Astrocyte (in vitro differentiated cells and primary cell): ENCODE measurements around the gene NAV2. TPM values are rescaled to one million over a fixed set of nuclear protein-coding genes. Genes with fewer than 3 reads are reported as not detected.
"Not testable (repeated sequence)": the region's sequence is repeated elsewhere in the genome, so short reads cannot be mapped to it uniquely, and the experiment has no call there.

Experiments used
- DNase-seq: peaks from one replicate; pipeline ENCODE4 v3.0.0-alpha.2; 2010; ENCODE audit warnings: low read depth
- FAIRE-seq: peaks from 2 replicates; lab custom pipeline; 2011; peaks lifted over from hg19 to GRCh38; lab: Jason Lieb, UNC
- H2AFZ ChIP-seq: 2 replicates; pipeline ENCODE4 v1.6.0; 2012; ENCODE audit warnings: low read depth, low read length, inconsistent platforms
- H3K27ac ChIP-seq: 2 replicates; pipeline ENCODE4 v1.5.1; 2011; ENCODE audit warnings: low read depth, low read length, inconsistent platforms
- H3K27me3 ChIP-seq: 2 replicates; pipeline ENCODE4 v1.6.0; 2011; ENCODE audit warnings: low read length, inconsistent platforms; ENCODE audit not compliant: insufficient read depth
- H3K36me3 ChIP-seq: 2 replicates; pipeline ENCODE4 v1.5.1; 2011; ENCODE audit warnings: low read length, inconsistent platforms; ENCODE audit not compliant: insufficient read depth
- H3K4me1 ChIP-seq: 2 replicates; pipeline ENCODE4 v1.5.1; 2011; ENCODE audit warnings: low read length, inconsistent platforms; ENCODE audit not compliant: insufficient read depth
- H3K4me2 ChIP-seq: 2 replicates; pipeline ENCODE4 v1.6.0; 2012; ENCODE audit warnings: low read length, inconsistent platforms
- H3K4me3 ChIP-seq: 2 replicates; pipeline ENCODE4 v1.5.1; 2011; ENCODE audit warnings: low read depth, mild to moderate bottlenecking, low read length, inconsistent platforms; ENCODE audit not compliant: insufficient read depth
- H3K79me2 ChIP-seq: 2 replicates; pipeline ENCODE4 v1.6.0; 2012; ENCODE audit warnings: mild to moderate bottlenecking, low read length, inconsistent platforms; ENCODE audit not compliant: insufficient read depth
- H3K9ac ChIP-seq: 2 replicates; pipeline ENCODE4 v1.6.0; 2012; ENCODE audit warnings: mild to moderate bottlenecking, low read length, inconsistent platforms
- H3K9me3 ChIP-seq: 2 replicates; pipeline ENCODE4 v1.5.1; 2012; ENCODE audit warnings: low read depth, mild to moderate bottlenecking, low read length, inconsistent platforms; ENCODE audit not compliant: insufficient read depth
- H4K20me1 ChIP-seq: 2 replicates; pipeline ENCODE4 v1.6.0; 2012; ENCODE audit warnings: low read length, inconsistent platforms; ENCODE audit not compliant: insufficient read depth
- H3K27ac Mint-ChIP-seq: one replicate; pipeline ENCODE4 v1.8.0; 2021; ENCODE audit warnings: mild to moderate bottlenecking, mixed read lengths; ENCODE audit not compliant: unreplicated experiment
- H3K27me3 Mint-ChIP-seq: one replicate; pipeline ENCODE4 v1.8.0; 2021; ENCODE audit warnings: low read depth, mixed read lengths; ENCODE audit not compliant: unreplicated experiment
- H3K36me3 Mint-ChIP-seq: one replicate; pipeline ENCODE4 v1.8.0; 2021; ENCODE audit warnings: low read depth, mixed read lengths; ENCODE audit not compliant: unreplicated experiment
- H3K4me1 Mint-ChIP-seq: one replicate; pipeline ENCODE4 v1.8.0; 2021; ENCODE audit warnings: low read depth, mixed read lengths; ENCODE audit not compliant: unreplicated experiment
- H3K4me3 Mint-ChIP-seq: one replicate; pipeline ENCODE4 v1.8.0; 2021; ENCODE audit warnings: mild to moderate bottlenecking, moderate library complexity, mixed read lengths; ENCODE audit not compliant: unreplicated experiment
- H3K9me3 Mint-ChIP-seq: one replicate; pipeline ENCODE4 v1.8.0; 2021; ENCODE audit warnings: mild to moderate bottlenecking, mixed read lengths; ENCODE audit not compliant: unreplicated experiment
- CTCF ChIP-seq: IDR thresholded peaks from 2 replicates; pipeline ENCODE4 v1.5.1; 2011; ENCODE audit warnings: low read depth, mild to moderate bottlenecking, inconsistent platforms, low read length, moderate library complexity; ENCODE audit not compliant: insufficient read depth
- EZH2 ChIP-seq: IDR thresholded peaks from 2 replicates; pipeline ENCODE4 v1.6.1; 2012; ENCODE audit warnings: mild to moderate bottlenecking, low read length, inconsistent platforms; ENCODE audit not compliant: insufficient read depth
- total RNA-seq: library from RNA; stranded (reverse); gene quantifications from 2 replicates; pipeline ENCODE4 v1.2.1, GENCODE V29; 2021

Gene NAV2
- total RNA-seq, 1 donor from 2014 or later, result 20.6 TPM

DNA sequence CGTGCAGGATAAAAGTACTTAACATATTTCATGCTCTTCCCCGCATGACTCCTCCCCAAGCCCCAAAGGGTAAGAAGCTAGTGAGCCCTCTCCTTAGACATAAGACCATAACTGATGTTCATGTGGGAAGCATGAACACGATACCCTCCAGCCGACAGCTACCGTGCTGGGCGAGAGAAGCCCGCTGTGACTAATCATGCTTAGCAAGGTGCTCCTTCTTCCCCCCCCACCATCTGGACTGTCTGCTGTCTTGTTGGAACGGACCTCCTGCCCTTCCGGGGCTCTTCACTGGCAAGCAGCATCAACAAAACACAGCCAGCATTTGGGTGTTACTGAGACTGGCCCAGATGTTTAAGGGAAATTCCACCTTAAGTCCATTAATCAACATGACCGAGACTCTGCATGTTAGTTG, 247.0 kb downstream of the NAV2 start:
- DNase-seq (peak; percentile 56), FAIRE-seq (no peak)
- no peak overlapping the region for H3K4me3 Mint-ChIP-seq
- H3K36me3 ChIP-seq, result no peaks in the 10 kb centered on the region
- H3K4me1 Mint-ChIP-seq, result peaks cover 20% of the 10 kb centered on the region
- peaks cover 2% of the 10 kb centered on the region for H3K36me3 Mint-ChIP-seq
- H3K4me1 ChIP-seq, result peaks cover 10% of the 10 kb centered on the region
- no peaks in the 10 kb centered on the region for H4K20me1 ChIP-seq
- H3K4me2 ChIP-seq, result no peak overlapping the region
- H3K27me3 Mint-ChIP-seq, result no peaks in the 10 kb centered on the region
- TF ChIP-seq EZH2, result no peak
- TF ChIP-seq CTCF, result no peak
- no peak overlapping the region for H3K27ac ChIP-seq
- H3K27me3 ChIP-seq, result no peaks in the 10 kb centered on the region
- H3K9me3 ChIP-seq, result no peaks in the 10 kb centered on the region
- H3K9me3 Mint-ChIP-seq, result no peaks in the 10 kb centered on the region
- H3K79me2 ChIP-seq, result no peaks in the 10 kb centered on the region
- no peak overlapping the region for H3K9ac ChIP-seq
- H3K27ac Mint-ChIP-seq, result no peak overlapping the region
- no peak overlapping the region for H3K4me3 ChIP-seq
- no peak overlapping the region for H2AFZ ChIP-seq

DNA sequence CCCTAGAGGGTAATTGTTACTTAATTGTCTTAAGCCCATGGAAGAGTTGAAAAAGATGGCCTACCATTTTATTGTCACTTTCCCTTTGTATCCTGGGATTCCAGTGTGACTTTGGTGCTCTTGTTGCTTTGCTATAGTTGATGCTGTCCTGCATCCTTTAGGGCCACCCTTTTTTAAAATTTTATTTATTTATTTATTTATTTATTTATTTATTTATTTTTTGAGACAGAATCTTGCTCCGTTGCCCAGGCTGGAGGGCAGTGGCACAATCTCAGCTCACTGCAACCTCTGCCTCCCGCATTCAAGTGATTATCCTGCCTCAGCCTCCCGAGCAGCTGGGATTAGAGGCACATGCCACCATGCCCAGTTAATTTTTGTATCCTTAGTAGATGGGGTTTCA, 247.8 kb downstream of the NAV2 start:
- H3K36me3 ChIP-seq, result not testable (repeated sequence)

GRCh38 chr11:19961225-19961624, 248.6 kb downstream of the NAV2 start:
- H3K9ac ChIP-seq, result no peak overlapping the region
- peaks cover under 1% of the 10 kb centered on the region for H3K27me3 Mint-ChIP-seq
- H3K27ac Mint-ChIP-seq, result no peak overlapping the region
- DNase-seq, result no peak
- H3K9me3 Mint-ChIP-seq, result no peaks in the 10 kb centered on the region
- H2AFZ ChIP-seq, result no peak overlapping the region
- H3K36me3 Mint-ChIP-seq, result peaks cover 2% of the 10 kb centered on the region
- TF ChIP-seq EZH2 (no peak), CTCF (no peak)
- H3K9me3 ChIP-seq, result no peaks in the 10 kb centered on the region
- H3K4me2 ChIP-seq, result no peak overlapping the region
- no peak overlapping the region for H3K27ac ChIP-seq
- no peak for FAIRE-seq
- H3K36me3 ChIP-seq, result no peaks in the 10 kb centered on the region
- no peak overlapping the region for H3K4me3 Mint-ChIP-seq
- H3K4me3 ChIP-seq, result no peak overlapping the region
- H3K27me3 ChIP-seq, result no peaks in the 10 kb centered on the region
- peaks cover 10% of the 10 kb centered on the region for H3K4me1 ChIP-seq
- H3K4me1 Mint-ChIP-seq, result peaks cover 20% of the 10 kb centered on the region
- no peaks in the 10 kb centered on the region for H4K20me1 ChIP-seq
- H3K79me2 ChIP-seq, result no peaks in the 10 kb centered on the region

More for the DNA sequence above, 247.8 kb downstream of the NAV2 start:
- not testable (repeated sequence) for H3K4me3 Mint-ChIP-seq, H3K9me3 Mint-ChIP-seq, H3K4me2 ChIP-seq, H4K20me1 ChIP-seq, FAIRE-seq, H3K27ac ChIP-seq, H3K4me3 ChIP-seq, H3K27me3 ChIP-seq, H3K27ac Mint-ChIP-seq, H3K36me3 Mint-ChIP-seq, H3K9me3 ChIP-seq, H3K27me3 Mint-ChIP-seq, H3K9ac ChIP-seq, DNase-seq, H3K4me1 ChIP-seq, H3K79me2 ChIP-seq, H2AFZ ChIP-seq
- H3K4me1 Mint-ChIP-seq, result peaks cover 20% of the 10 kb centered on the region
